H1 (cell line): ENCODE results near the gene TMED4. TPM values are rescaled to one million over a fixed set of nuclear protein-coding genes. Genes with fewer than 3 reads are reported as not detected.

Experiments
- CTCF ChIA-PET: fragments of 300-600 bp; sonication (Branson Sonifier 250); formaldehyde crosslinking; loops from one replicate; lab custom pipeline; 2021; ENCODE audit not compliant: partially characterized antibody; lab: Charles Lee
- POLR2A ChIA-PET: fragments of 300-600 bp; sonication (Branson Sonifier 250); formaldehyde crosslinking; loops from one replicate; lab custom pipeline; 2021; ENCODE audit warnings: inconsistent platforms; ENCODE audit not compliant: partially characterized antibody; lab: Charles Lee
- DNase-seq, 2 experiments: peaks; one replicate each; pipeline versions ENCODE4 v3.0.0 to v3.0.0-alpha.2; 2010 to 2022; ENCODE audit warnings: low spot score in 2 of 2, low read depth in 1 of 2, mixed read lengths in 1 of 2
- FAIRE-seq: peaks from 2 replicates; lab custom pipeline; 2011; peaks lifted over from hg19 to GRCh38; lab: Jason Lieb, UNC
- H2AFZ ChIP-seq: 2 replicates; pipeline ENCODE4 v1.8.1; 2012; ENCODE audit warnings: low read length, inconsistent platforms
- H2AK5ac ChIP-seq: 2 replicates; pipeline ENCODE4 v1.6.1; 2013; ENCODE audit warnings: low read depth, low read length
- H2BK120ac ChIP-seq: replicated peaks from 2 replicates; pipeline ENCODE3; 2013; ENCODE audit warnings: low read depth, low read length, inconsistent platforms
- H2BK12ac ChIP-seq: 2 replicates; pipeline ENCODE4 v1.6.1; 2013; ENCODE audit warnings: low read depth, low read length
- H2BK15ac ChIP-seq: 2 replicates; pipeline ENCODE4 v1.6.1; 2013; ENCODE audit warnings: low read length
- H2BK20ac ChIP-seq: 2 replicates; pipeline ENCODE4 v1.6.1; 2013; ENCODE audit warnings: low read length
- H2BK5ac ChIP-seq: 2 replicates; pipeline ENCODE4 v1.6.1; 2013; ENCODE audit warnings: low read depth, low read length
- H3K14ac ChIP-seq: 2 replicates; pipeline ENCODE4 v1.6.1; 2013; ENCODE audit warnings: inconsistent platforms; ENCODE audit not compliant: insufficient read length
- H3K18ac ChIP-seq: 2 replicates; pipeline ENCODE4 v1.6.1; 2013; ENCODE audit warnings: low read length; ENCODE audit errors: extremely low read depth
- H3K23ac ChIP-seq: 2 replicates; pipeline ENCODE4 v1.6.1; 2013; ENCODE audit warnings: inconsistent platforms; ENCODE audit not compliant: insufficient read length
- H3K23me2 ChIP-seq: 2 replicates; pipeline ENCODE4 v1.6.1; 2013; ENCODE audit warnings: low read depth, low read length
- H3K27ac ChIP-seq: 2 replicates; pipeline ENCODE4 v1.6.1; 2011; ENCODE audit warnings: low read depth, low read length, inconsistent platforms
- H3K27me3 ChIP-seq, 4 experiments: replicated peaks in 1 of 4; 1 replicate in 1 of 4; 2 replicates in 3 of 4; pipeline versions ENCODE4 v1.6.1 to v1.8.1; 2011 to 2013; ENCODE audit warnings: low read length in 3 of 4, mild to moderate bottlenecking in 3 of 4, inconsistent platforms in 2 of 4, mixed read lengths in 2 of 4, moderate library complexity in 1 of 4; ENCODE audit not compliant: control insufficient read depth in 3 of 4, insufficient read depth in 3 of 4; ENCODE audit errors: extremely low read depth in 1 of 4
- H3K36me3 ChIP-seq, 4 experiments: 2 replicates each; pipeline versions ENCODE4 v1.6.1 to v1.8.1; 2011 to 2013; ENCODE audit warnings: mild to moderate bottlenecking in 4 of 4, low read length in 3 of 4, moderate library complexity in 2 of 4, control low read depth in 1 of 4, inconsistent platforms in 1 of 4; ENCODE audit not compliant: insufficient read depth in 4 of 4, control insufficient read depth in 2 of 4
- H3K4ac ChIP-seq: replicated peaks from 2 replicates; pipeline ENCODE3; 2013; ENCODE audit warnings: low read length, low read depth, mixed read lengths, inconsistent platforms; ENCODE audit not compliant: insufficient read length
- H3K4me1 ChIP-seq, 4 experiments: replicated peaks in 1 of 4; 1 replicate in 1 of 4; 2 replicates in 3 of 4; pipeline versions ENCODE4 v1.6.1 to v1.8.1; 2011 to 2013; ENCODE audit warnings: low read length in 3 of 4, inconsistent platforms in 2 of 4, mixed read lengths in 1 of 4; ENCODE audit not compliant: insufficient read depth in 4 of 4, control insufficient read depth in 3 of 4
- H3K4me2 ChIP-seq, 2 experiments: 2 replicates each; pipeline versions ENCODE4 v1.6.1 to v1.8.1; 2011 to 2013; ENCODE audit warnings: low read depth in 2 of 2, low read length in 2 of 2, control low read depth in 1 of 2, inconsistent platforms in 1 of 2, mild to moderate bottlenecking in 1 of 2; ENCODE audit not compliant: insufficient read depth in 1 of 2
- H3K4me3 ChIP-seq, 4 experiments: fragments of 200-600, 300-600 bp in 1 of 4; sonication (generic), shearing (Covaris generic), sonication (Bioruptor Twin) in 1 of 4; 2 replicates each; pipeline versions ENCODE4 v1.5.1 to v1.8.1; 2011 to 2016; ENCODE audit warnings: low read length in 4 of 4, low read depth in 3 of 4, control low read depth in 2 of 4, inconsistent platforms in 2 of 4, mild to moderate bottlenecking in 2 of 4, mixed read lengths in 1 of 4, moderate library complexity in 1 of 4; ENCODE audit not compliant: insufficient read depth in 2 of 4; ENCODE audit errors: extremely low read depth in 1 of 4
- H3K56ac ChIP-seq: replicated peaks from 2 replicates; pipeline ENCODE3; 2013; ENCODE audit warnings: low read depth, mild to moderate bottlenecking, mixed read lengths, low read length, inconsistent platforms; ENCODE audit not compliant: insufficient read length
- H3K79me1 ChIP-seq: 2 replicates; pipeline ENCODE4 v1.6.1; 2013; ENCODE audit warnings: low read depth, low read length, control low read depth
- H3K79me2 ChIP-seq, 2 experiments: 2 replicates each; pipeline versions ENCODE4 v1.6.1 to v1.8.1; 2012 to 2013; ENCODE audit warnings: low read length in 2 of 2, mild to moderate bottlenecking in 2 of 2, inconsistent platforms in 1 of 2; ENCODE audit not compliant: insufficient read depth in 2 of 2, control insufficient read depth in 1 of 2
- H3K9ac ChIP-seq, 4 experiments: replicated peaks in 1 of 4; 1 replicate in 1 of 4; 2 replicates in 3 of 4; pipeline versions ENCODE4 v1.6.1 to v1.8.1; 2011 to 2013; ENCODE audit warnings: low read depth in 3 of 4, low read length in 3 of 4, control low read depth in 2 of 4, mild to moderate bottlenecking in 2 of 4, moderate library complexity in 2 of 4, inconsistent platforms in 1 of 4; ENCODE audit errors: extremely low read depth in 1 of 4
- H3K9me3 ChIP-seq, 2 experiments: 2 replicates each; pipeline versions ENCODE4 v1.6.1 to v1.8.1; 2012 to 2013; ENCODE audit warnings: mild to moderate bottlenecking in 2 of 2, moderate library complexity in 2 of 2, control low read depth in 1 of 2, inconsistent platforms in 1 of 2, low read depth in 1 of 2, low read length in 1 of 2, mixed read lengths in 1 of 2; ENCODE audit not compliant: insufficient read depth in 2 of 2
- H4K20me1 ChIP-seq, 2 experiments: replicated peaks in 1 of 2; 2 replicates each; pipeline versions ENCODE3 to v1.8.1; 2011 to 2013; ENCODE audit warnings: inconsistent platforms in 2 of 2, low read length in 2 of 2, mild to moderate bottlenecking in 1 of 2; ENCODE audit not compliant: insufficient read depth in 2 of 2, control insufficient read depth in 1 of 2
- H4K5ac ChIP-seq: 2 replicates; pipeline ENCODE4 v1.6.1; 2013; ENCODE audit warnings: low read length, low read depth, mixed read lengths, inconsistent platforms; ENCODE audit not compliant: insufficient read length
- H4K8ac ChIP-seq: 2 replicates; pipeline ENCODE4 v1.8.0; 2013; ENCODE audit warnings: mild to moderate bottlenecking, moderate library complexity, low read length, inconsistent platforms; ENCODE audit not compliant: insufficient read depth; ENCODE audit errors: extremely low read depth
- H4K91ac ChIP-seq: replicated peaks from 2 replicates; pipeline ENCODE3; 2013; ENCODE audit warnings: low read length, mixed read lengths, inconsistent platforms; ENCODE audit not compliant: insufficient read length
- E2F6 ChIP-seq: IDR thresholded peaks from 2 replicates; pipeline ENCODE4 v1.6.1; 2012; ENCODE audit warnings: inconsistent platforms
- MAX ChIP-seq: IDR thresholded peaks from 2 replicates; pipeline ENCODE4 v1.6.1; 2012; ENCODE audit warnings: inconsistent platforms
- NANOG ChIP-seq: IDR thresholded peaks from 2 replicates; pipeline ENCODE4 v1.6.1; 2011; ENCODE audit warnings: low read length, low read depth, mild to moderate bottlenecking, inconsistent platforms; ENCODE audit not compliant: insufficient read depth, poor library complexity, severe bottlenecking
- POLR2AphosphoS5 ChIP-seq: IDR thresholded peaks from 2 replicates; pipeline ENCODE4 v1.6.1; 2011; ENCODE audit warnings: low read depth, low read length
- SRF ChIP-seq: IDR thresholded peaks from 2 replicates; pipeline ENCODE4 v1.6.1; 2011; ENCODE audit warnings: mild to moderate bottlenecking, low read depth, low read length, moderate library complexity
- TCF12 ChIP-seq: IDR thresholded peaks from 2 replicates; pipeline ENCODE4 v1.6.1; 2011; ENCODE audit warnings: low read depth, mild to moderate bottlenecking, low read length
- WGBS, 2 experiments: shearing (Covaris generic) in 1 of 2; methylation state at CpG; one replicate each; pipeline versions ENCODE4 v1.1.6 to v1.1.7; 2013 to 2015; ENCODE audit warnings: low lambda C conversion rate in 2 of 2, mixed read lengths in 2 of 2, inconsistent platforms in 1 of 2, low coverage in 1 of 2, missing lambda C conversion rate in 1 of 2; ENCODE audit not compliant: insufficient replicate concordance in 2 of 2, insufficient coverage in 1 of 2, insufficient read length in 1 of 2; ENCODE audit errors: extremely low coverage in 1 of 2, missing lambda C conversion rate in 1 of 2; 5-methylcytosine and 5-hydroxymethylcytosine counted together
- polyA plus RNA-seq, 7 experiments: library from polyadenylated mRNA; depleted of rRNA in 3 of 7; stranded (reverse) in 5 of 7; unstranded in 2 of 7; fragments of >200 nt in 5 of 7; fragments of 200-250 nt in 2 of 7; gene quantifications; 1 replicate in 5 of 7; 2 replicates in 1 of 7; 4 replicates in 1 of 7; pipeline versions ENCODE4 v1.2.1 to v1.2.3, GENCODE V29; 2011 to 2013; ENCODE audit warnings: missing spikeins in 2 of 7, mixed read lengths in 2 of 7
- total RNA-seq: library from RNA; stranded (reverse); fragmentation: NEBNext Ultra II Directional; extraction: Animal tissue kit (Norgen Biotek cat#: 25700); gene quantifications from 2 replicates; pipeline ENCODE4 v1.2.1, GENCODE V29; 2021

TMED4 gene
- total and polyA plus RNA-seq, 2 of the 8 experiments (the other 6 are each of a cell fraction or from before 2014, with no cell fraction given): 44.9 to 76.7 TPM

GRCh38 chr7:44572771-44573170 lies 9.3 kb downstream of the TMED4 start:
- no peak overlapping the region for H4K91ac ChIP-seq
- H3K4me2 ChIP-seq: peak overlapping the region; percentile 89 to 92

More at GRCh38 chr7:44572771-44573170, 9.3 kb downstream of the TMED4 start:
- H3K56ac ChIP-seq: no peak overlapping the region
- ChIA-PET CTCF (interaction anchor here (0.6 to 2.2 kb wide), 5 partner anchors 8 to 224 kb away, joined by 3 to 10 read pairs (median 5); no protein-coding TSS in a partner anchor), POLR2A (interaction anchor here (0.6 to 8.6 kb wide), 10 partner anchors 9 to 225 kb away, joined by 3 to 89 read pairs (median 4); partner anchors contain the start of genes NUDCD3, OGDH and TMED4)
- DNase-seq (no peak), FAIRE-seq (no peak)
- H2BK20ac ChIP-seq: no peak overlapping the region
- no peak overlapping the region for H2BK15ac ChIP-seq
- peak overlapping the region; percentile 90; the same call in 1 of the 2 replicates for H2AK5ac ChIP-seq
- TF ChIP-seq MAX (no peak), E2F6 (no peak), TCF12 (no peak), SRF (no peak), NANOG (no peak), POLR2AphosphoS5 (0 out of 2 replicates have a peak, but pooled peaks have one; percentile 16)
- H3K23ac ChIP-seq: no peak overlapping the region
- no peak overlapping the region for H2BK120ac ChIP-seq
- no peak overlapping the region for H3K18ac ChIP-seq
- H3K9ac ChIP-seq: peak overlapping the region; percentile 78 to 87 (median 82); a peak in 6 of 7 replicates
- no peak overlapping the region; the same call in 1 of the 2 replicates for H4K8ac ChIP-seq
- no peak overlapping the region for H2AFZ ChIP-seq
- H3K4me3 ChIP-seq: peak overlapping the region; percentile 63 to 95 (median 88); a peak in 7 of 8 replicates
- 92% methylated on average over 5 of the region's 5 CpGs; no CpG with 5 or more reads in 1 of the 2 experiments for WGBS, 2 experiments
- H3K14ac ChIP-seq: no peak overlapping the region
- H3K27me3 ChIP-seq: no peaks in the 10 kb centered on the region
- no peak overlapping the region for H4K5ac ChIP-seq
- no peak overlapping the region for H3K4ac ChIP-seq
- H3K36me3 ChIP-seq: peaks cover 41 to 53% (median 48%) of the 10 kb centered on the region in 4 experiments
- no peaks in the 10 kb centered on the region for H3K9me3 ChIP-seq
- H3K27ac ChIP-seq: no peak overlapping the region
- no peak overlapping the region for H2BK12ac ChIP-seq
- H3K4me1 ChIP-seq: peaks cover 4 to 9% (median 5%) of the 10 kb centered on the region in 4 experiments; a peak in 5 of 7 replicates
- H3K79me1 ChIP-seq: peaks cover 4% of the 10 kb centered on the region
- no peak overlapping the region for H2BK5ac ChIP-seq
- peaks cover 12% of the 10 kb centered on the region; the same call in 1 of the 2 replicates for H3K23me2 ChIP-seq
- peaks cover 0 to 15% of the 10 kb centered on the region in 2 experiments; a peak in 3 of 4 replicates for H3K79me2 ChIP-seq
- H4K20me1 ChIP-seq: peaks cover 0 to 15% of the 10 kb centered on the region in 2 experiments
